K562 (cell line): Measurements from ENCODE around the gene ZNF584. TPM values are rescaled to one million over a fixed set of nuclear protein-coding genes. Genes with fewer than 3 reads are reported as not detected.
A peak's percentile ranks its signal among the peaks of the same experiment; 100 is the strongest.

Experiments
- ARID3B ChIP-seq: fragments of 250-450 bp; sonication (Bioruptor Pico); IDR thresholded peaks from 2 replicates; pipeline ENCODE4 v1.4.0; 2020; ENCODE audit warnings: borderline replicate concordance
- ERF ChIP-seq: fragments of 450-650 bp; formaldehyde crosslinking; IDR thresholded peaks from 2 replicates; pipeline ENCODE4 v1.4.0; 2020; ENCODE audit warnings: mild to moderate bottlenecking, mixed read lengths
- JUND ChIP-seq, 2 experiments: IDR thresholded peaks; 2 replicates in 1 of 2; 3 replicates in 1 of 2; pipeline ENCODE4 v1.6.1; 2011; ENCODE audit warnings: borderline replicate concordance in 2 of 2, low read depth in 2 of 2, low read length in 2 of 2, improper control_type of control experiment in 1 of 2, missing biosample characterization in 1 of 2, missing genetic modification characterization in 1 of 2, missing genetic modification reagents in 1 of 2
- KLF13 ChIP-seq: fragments of 450-650 bp; IDR thresholded peaks from 2 replicates; pipeline ENCODE4 v1.6.1; 2016; ENCODE audit warnings: missing genetic modification characterization, low read depth, mild to moderate bottlenecking, missing compliant biosample characterization, moderate library complexity, borderline replicate concordance
- MGA ChIP-seq: fragments of 450-650 bp; IDR thresholded peaks from 2 replicates; pipeline ENCODE4 v1.6.1; 2016; ENCODE audit warnings: mild to moderate bottlenecking, moderate library complexity
- POLR2AphosphoS2 ChIP-seq: IDR thresholded peaks from 2 replicates; pipeline ENCODE4 v1.6.1; 2012; ENCODE audit warnings: low read length, improper control_type of control experiment
- RB1 ChIP-seq: fragments of 450-650 bp; IDR thresholded peaks from 2 replicates; pipeline ENCODE4 v1.6.1; 2017; ENCODE audit warnings: low read depth, mild to moderate bottlenecking
- SMAD2 ChIP-seq: fragments of 150-350 bp; IDR thresholded peaks from 2 replicates; pipeline ENCODE4 v1.6.1; 2014; ENCODE audit warnings: low read depth, mild to moderate bottlenecking, low read length
- ZHX1 ChIP-seq: fragments of 150-350 bp; conservative IDR thresholded peaks from 2 replicates; pipeline ENCODE4 v1.6.1; 2014; ENCODE audit warnings: low read length
- ZNF212 ChIP-seq: fragments of 450-650 bp; formaldehyde crosslinking; IDR thresholded peaks from 2 replicates; pipeline ENCODE4 v1.4.0; 2020; ENCODE audit warnings: mild to moderate bottlenecking
- polyA plus RNA-seq, 8 experiments: library from polyadenylated mRNA; depleted of rRNA in 4 of 8; stranded (reverse) in 5 of 8; unstranded in 3 of 8; fragments of >200 nt; fragmentation: Nextera tagmentation in 2 of 8; fragmentation: Illumina TruSeq in 1 of 8; extraction: Ambion mirVana in 2 of 8; extraction: Trizol in 1 of 8; gene quantifications; 2 replicates each; pipeline versions ENCODE4 v1.2.1 to v1.2.3, GENCODE V29; 2011 to 2014; ENCODE audit warnings: inconsistent platforms in 1 of 8, missing spikeins in 1 of 8
- total RNA-seq, 7 experiments: library from RNA; depleted of rRNA in 6 of 7; stranded (reverse); fragments of >200 nt in 6 of 7; fragmentation: Illumina TruSeq in 2 of 7; extraction: Trizol in 2 of 7; gene quantifications; 2 replicates each; pipeline versions ENCODE4 v1.2.1 to v1.2.3, GENCODE V29; 2011 to 2021; ENCODE audit warnings: low replicate concordance in 1 of 7

The ZNF584 gene
- total and polyA plus RNA-seq, 9 of the 15 experiments (the other 6 are each of a cell fraction or from before 2014, with no cell fraction given), result 5.8 to 43.4 (median 24.6) TPM

- TF ChIP-seq POLR2AphosphoS2 (peak; percentile 77; the same call in 1 of the 2 replicates), JUND (IDR thresholded peaks at IDR 0.05; ENCODE audit: borderline replicate concordance, low read depth, low read length) (peak; percentile 67), JUND (tag; IDR thresholded peaks at IDR 0.05; ENCODE audit: borderline replicate concordance, low read depth, low read length) (0 out of 3 replicates have a peak, but pooled peaks have one; percentile 45), ZNF212 (CRISPR knock-in tag) (no peak), SMAD2 (no peak), ERF (CRISPR knock-in tag) (peak; percentile 85; the same call in 1 of the 2 replicates), RB1 (peak; percentile 75), ARID3B (no peak), ZHX1 (no peak), KLF13 (tag) (peak; percentile 13; the same call in 1 of the 2 replicates), MGA (peak; percentile 96)
Measured at GRCh38 chr19:58386576-58387337, 21.7 kb upstream of the ZNF584 start, which contains the start of gene RPS5 (continued).
